IPS DF 6.9 (cell line): ENCODE results near the gene UBE3B.

ENCODE experiments used
- DNase-seq: peaks from one replicate; pipeline ENCODE4 v3.0.0-alpha.2; 2013; ENCODE audit warnings: low read depth, low spot score
- H3K27ac ChIP-seq: one replicate; pipeline ENCODE4 v1.5.1; 2013; ENCODE audit warnings: low read length, control low read depth
- H3K27me3 ChIP-seq: 2 replicates; pipeline ENCODE4 v1.6.1; 2013; ENCODE audit warnings: mild to moderate bottlenecking, low read length; ENCODE audit not compliant: control insufficient read depth, insufficient read depth
- H3K36me3 ChIP-seq: 2 replicates; pipeline ENCODE4 v1.6.1; 2013; ENCODE audit warnings: low read length; ENCODE audit not compliant: control insufficient read depth, insufficient read depth
- H3K4me1 ChIP-seq: 2 replicates; pipeline ENCODE4 v1.6.1; 2013; ENCODE audit warnings: low read length; ENCODE audit not compliant: control insufficient read depth, insufficient read depth
- H3K4me3 ChIP-seq: 2 replicates; pipeline ENCODE4 v1.5.1; 2013; ENCODE audit warnings: mild to moderate bottlenecking, low read length
- H3K9me3 ChIP-seq: 2 replicates; pipeline ENCODE4 v1.6.1; 2013; ENCODE audit warnings: low read length, inconsistent platforms; ENCODE audit not compliant: control insufficient read depth, insufficient read depth
- WGBS: extraction: QIAGEN DNeasy Blood & Tissue Kit; methylation state at CpG from one replicate; pipeline ENCODE4 v1.1.7; 2013; ENCODE audit warnings: mixed read lengths, missing lambda C conversion rate; ENCODE audit not compliant: insufficient read length, insufficient coverage; 5-methylcytosine and 5-hydroxymethylcytosine counted together

The UBE3B gene

GRCh38 chr12:109483346-109483745 lies 5.9 kb downstream of the UBE3B start:
- Histone ChIP-seq H3K4me3 (no peak overlapping the region), H3K27me3 (no peaks in the 10 kb centered on the region), H3K36me3 (peaks cover 7% of the 10 kb centered on the region), H3K4me1 (no peaks in the 10 kb centered on the region), H3K9me3 (no peaks in the 10 kb centered on the region), H3K27ac (no peak overlapping the region)
- no CpG with 5 or more reads among the region's 11 CpGs for WGBS
- no peak for DNase-seq

GRCh38 chr12:109485201-109485600 lies 7.8 kb downstream of the UBE3B start:
- DNase-seq: no peak
- H3K4me1 ChIP-seq: no peaks in the 10 kb centered on the region
- peaks cover 14% of the 10 kb centered on the region for H3K36me3 ChIP-seq
- no peaks in the 10 kb centered on the region for H3K27me3 ChIP-seq
- no peaks in the 10 kb centered on the region for H3K9me3 ChIP-seq
- H3K4me3 ChIP-seq: no peak overlapping the region
- WGBS: no CpG with 5 or more reads among the region's 4 CpGs
- H3K27ac ChIP-seq: no peak overlapping the region

- Histone ChIP-seq H3K9me3 (no peaks in the 10 kb centered on the region), H3K27ac (no peak overlapping the region), H3K4me1 (no peaks in the 10 kb centered on the region), H3K27me3 (no peaks in the 10 kb centered on the region), H3K36me3 (peaks cover 16% of the 10 kb centered on the region), H3K4me3 (no peak overlapping the region)
- no peak for DNase-seq
- no CpG with 5 or more reads among the region's 9 CpGs for WGBS
Observed at GRCh38 chr12:109487181-109488050, 10.0 kb downstream of the UBE3B start.

DNA sequence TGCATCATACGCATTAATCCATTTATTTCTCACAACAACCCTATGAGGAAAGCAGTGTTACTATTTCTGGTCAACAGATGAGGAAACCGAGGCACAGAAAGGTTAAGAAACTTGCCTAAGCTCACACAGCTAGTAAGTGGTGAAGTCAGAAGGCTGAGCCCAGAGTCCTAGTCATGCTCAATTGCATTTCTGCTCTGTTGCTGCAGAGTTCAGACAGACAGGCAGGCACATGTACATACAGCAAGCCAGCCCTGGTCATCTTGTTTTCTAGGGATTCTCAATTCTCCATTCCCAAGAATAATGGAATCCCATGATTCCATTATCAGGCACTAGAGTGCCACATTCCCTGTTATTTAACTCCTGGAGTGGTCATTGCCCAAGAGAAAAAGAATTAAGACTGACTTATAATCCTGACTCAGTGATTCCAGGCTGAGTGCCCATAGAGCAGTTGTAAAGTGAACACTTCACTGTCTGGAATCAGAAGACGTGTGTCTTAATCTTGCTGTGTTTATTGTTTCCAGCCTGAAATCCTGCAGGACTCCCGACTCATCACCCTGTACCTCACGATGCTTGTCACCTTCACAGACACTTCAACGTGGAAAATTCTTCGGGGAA lies 10.7 kb downstream of the UBE3B start:
- no peaks in the 10 kb centered on the region for H3K9me3 ChIP-seq
- no peaks in the 10 kb centered on the region for H3K27me3 ChIP-seq
- H3K27ac ChIP-seq: no peak overlapping the region
- H3K4me3 ChIP-seq: no peak overlapping the region
- H3K4me1 ChIP-seq: no peaks in the 10 kb centered on the region
- DNase-seq: no peak
- peaks cover 15% of the 10 kb centered on the region for H3K36me3 ChIP-seq
- no CpG with 5 or more reads among the region's 7 CpGs for WGBS

GRCh38 chr12:109489016-109489954 lies 11.9 kb downstream of the UBE3B start:
- no peak overlapping the region for H3K4me3 ChIP-seq
- no peaks in the 10 kb centered on the region for H3K4me1 ChIP-seq
- H3K27ac ChIP-seq: no peak overlapping the region
- DNase-seq: no peak
- no peaks in the 10 kb centered on the region for H3K27me3 ChIP-seq
- H3K9me3 ChIP-seq: no peaks in the 10 kb centered on the region
- H3K36me3 ChIP-seq: peaks cover 12% of the 10 kb centered on the region
- WGBS: no CpG with 5 or more reads among the region's 14 CpGs

- Histone ChIP-seq H3K4me1 (no peaks in the 10 kb centered on the region), H3K36me3 (peaks cover 15% of the 10 kb centered on the region), H3K9me3 (no peaks in the 10 kb centered on the region), H3K27me3 (no peaks in the 10 kb centered on the region), H3K4me3 (no peak overlapping the region), H3K27ac (no peak overlapping the region)
- DNase-seq: no peak
- no CpG with 5 or more reads among the region's 1 CpG for WGBS
Observed at GRCh38 chr12:109489955-109490565, 12.6 kb downstream of the UBE3B start.

DNA sequence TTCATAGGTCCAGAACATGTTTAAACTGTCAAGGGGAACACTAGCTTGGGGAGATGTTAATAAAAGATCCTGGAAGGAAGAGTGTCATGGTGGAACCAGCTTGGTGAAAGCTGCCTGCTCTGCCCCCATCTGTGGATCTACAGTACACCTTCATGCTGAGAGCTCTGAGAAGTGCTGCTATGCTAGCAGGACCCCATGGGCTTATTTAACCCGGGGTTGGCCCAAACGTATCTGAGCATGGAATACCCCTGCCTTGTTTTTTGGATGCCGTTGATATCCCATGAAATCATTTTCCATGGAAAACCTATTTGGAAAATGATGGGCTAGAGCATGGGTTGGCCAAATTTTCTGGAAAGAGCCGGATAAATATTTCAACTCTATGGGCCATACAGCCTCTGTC lies 14.2 kb downstream of the UBE3B start:
- no peak for DNase-seq
- WGBS: no CpG with 5 or more reads among the region's 4 CpGs
- Histone ChIP-seq H3K9me3 (no peaks in the 10 kb centered on the region), H3K27ac (no peak overlapping the region), H3K4me1 (no peaks in the 10 kb centered on the region), H3K36me3 (peaks cover 15% of the 10 kb centered on the region), H3K27me3 (no peaks in the 10 kb centered on the region), H3K4me3 (no peak overlapping the region)

DNA sequence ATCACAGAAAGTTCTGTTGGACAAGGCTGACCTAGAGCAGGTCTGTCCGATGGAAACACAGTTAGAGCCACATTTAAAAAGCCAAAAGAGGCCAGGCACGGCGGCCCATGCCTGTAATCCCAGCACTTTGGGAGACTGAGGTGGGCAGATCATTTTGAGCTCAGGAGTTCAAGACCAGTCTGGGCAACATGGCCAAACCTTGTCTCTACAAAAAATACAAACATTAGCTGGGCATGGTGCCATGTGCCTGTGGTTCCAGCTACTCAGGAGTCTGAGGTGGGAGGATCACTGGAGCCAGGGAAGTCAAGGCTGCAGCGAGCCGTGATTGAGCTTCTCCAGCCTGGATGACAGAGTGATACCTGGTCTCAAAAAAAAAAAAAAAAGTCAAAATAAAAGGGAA lies 14.9 kb downstream of the UBE3B start:
- no peak for DNase-seq
- WGBS: no CpG with 5 or more reads among the region's 5 CpGs
- Histone ChIP-seq H3K4me1 (no peaks in the 10 kb centered on the region), H3K9me3 (no peaks in the 10 kb centered on the region), H3K27me3 (no peaks in the 10 kb centered on the region), H3K36me3 (peaks cover 14% of the 10 kb centered on the region), H3K27ac (no peak overlapping the region), H3K4me3 (no peak overlapping the region)

DNA sequence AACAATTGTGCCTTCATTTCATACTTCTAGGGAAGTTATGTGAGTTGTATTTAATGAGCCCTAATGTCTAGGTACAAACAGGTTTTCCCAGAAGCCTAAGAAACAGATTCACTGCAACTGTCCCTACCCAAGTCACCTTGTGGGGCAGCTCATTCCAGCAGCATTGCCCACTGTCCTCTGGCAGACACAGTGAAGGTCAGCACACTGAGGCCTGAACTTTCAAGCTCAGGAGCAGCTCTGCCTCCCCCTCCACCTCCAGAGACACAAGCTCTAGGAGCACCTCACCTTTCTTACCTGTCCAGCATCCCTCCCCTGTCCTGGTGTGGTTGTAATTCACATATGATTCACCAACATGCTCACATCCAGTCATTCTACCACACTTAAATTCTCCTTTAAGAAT lies 15.7 kb downstream of the UBE3B start:
- no peak for DNase-seq
- Histone ChIP-seq H3K36me3 (peaks cover 13% of the 10 kb centered on the region), H3K9me3 (no peaks in the 10 kb centered on the region), H3K4me1 (no peaks in the 10 kb centered on the region), H3K27me3 (no peaks in the 10 kb centered on the region), H3K4me3 (no peak overlapping the region), H3K27ac (no peak overlapping the region)

GRCh38 chr12:109493938-109494337 lies 16.5 kb downstream of the UBE3B start:
- WGBS: no CpG with 5 or more reads among the region's 1 CpG
- H3K36me3 ChIP-seq: peaks cover 8% of the 10 kb centered on the region; the same call in 1 of the 2 replicates

More at GRCh38 chr12:109493938-109494337, 16.5 kb downstream of the UBE3B start:
- H3K4me1 ChIP-seq: no peaks in the 10 kb centered on the region
- no peaks in the 10 kb centered on the region for H3K27me3 ChIP-seq
- no peak for DNase-seq
- no peaks in the 10 kb centered on the region for H3K9me3 ChIP-seq
- H3K4me3 ChIP-seq: no peak overlapping the region
- H3K27ac ChIP-seq: no peak overlapping the region
